Right lobe of liver (tissue), 6 donors: ENCODE data around the gene NR1I2. TPM values are rescaled to one million over a fixed set of nuclear protein-coding genes. Genes with fewer than 3 reads are reported as not detected.

Experiments
- ATAC-seq, 4 donors: fragments of 200-7000 bp; cut with Tn5 transposase; one replicate each; pipeline ENCODE4 v1.9.1; 2020; ENCODE audit warnings: mild to moderate bottlenecking in 4 of 4, moderate library complexity in 4 of 4
- DNase-seq, 3 donors: peaks; one replicate each; pipeline ENCODE4 v3.0.0-alpha.2; 2020
- H3K27ac ChIP-seq, 3 donors: fragments of 200-600 bp; one replicate each; pipeline ENCODE4 v1.8.0; 2022
- H3K27me3 ChIP-seq, 2 donors: fragments of 200-600 bp; one replicate each; pipeline ENCODE4 v1.8.0; 2022
- H3K36me3 ChIP-seq, 4 donors: fragments of 200-600 bp; sonication (generic) in 1 of 4; one replicate each; pipeline versions ENCODE4 v1.5.1 to v1.8.0; 2017 to 2022; ENCODE audit warnings: control low read depth in 1 of 4
- H3K4me1 ChIP-seq, 4 donors: fragments of 200-600 bp; sonication (generic) in 1 of 4; one replicate each; pipeline versions ENCODE4 v1.5.1 to v1.8.0; 2017 to 2022; ENCODE audit warnings: control low read depth in 1 of 4
- H3K4me3 ChIP-seq, 3 donors: fragments of 200-600 bp; one replicate each; pipeline ENCODE4 v1.8.0; 2022
- H3K9me3 ChIP-seq, 4 donors: fragments of 200-600 bp; sonication (generic) in 1 of 4; one replicate each; pipeline versions ENCODE4 v1.5.1 to v1.8.0; 2017 to 2022; ENCODE audit warnings: control low read depth in 1 of 4
- CTCF ChIP-seq, 4 donors: fragments of 200-600 bp in 3 of 4; fragments of 450-650 bp in 1 of 4; IDR thresholded peaks; one replicate each; pipeline versions ENCODE4 v1.5.1 to v1.8.0; 2016 to 2022; ENCODE audit warnings: antibody characterized with exemption in 4 of 4, mild to moderate bottlenecking in 2 of 4
- POLR2A ChIP-seq: fragments of 450-650 bp; IDR thresholded peaks from one replicate; pipeline ENCODE4 v1.6.1; 2017; ENCODE audit warnings: antibody characterized with exemption, mild to moderate bottlenecking
- WGBS: methylation state at CpG from one replicate; pipeline ENCODE4 v1.1.6; 2018; ENCODE audit warnings: low coverage, low lambda C conversion rate; ENCODE audit not compliant: insufficient coverage; ENCODE audit errors: missing lambda C conversion rate; 5-methylcytosine and 5-hydroxymethylcytosine counted together
- intact Hi-C, 2 donors: fragments of 100-400 bp; cut with DNase I; formaldehyde crosslinking; loops; one replicate each; pipeline versions ENCODE4 v1.11.2 to v1.14.1; 2022
- total RNA-seq, 6 experiments: library from RNA; depleted of rRNA in 2 of 6; stranded (reverse); fragments of >200 nt in 2 of 6; fragmentation: NEBNext Ultra II Directional in 3 of 6; extraction: Animal tissue kit (Norgen Biotek cat#: 25700) in 3 of 6; gene quantifications; one replicate each; pipeline versions ENCODE4 v1.1.0 to v1.2.4, GENCODE V29; 2016 to 2023
- donor health status: DM: no; HTN: yes; CAD: no.
- donor health status: DM: no; HTN: no; CAD: no.
- donor health status: DM: no; HTN: no; CAD: no.
- donor health status: DM: no; HTN: yes; CAD: no.
- donor health status: DM: no; HTN: yes; CAD: no.

NR1I2 gene
- total RNA-seq, 6 experiments from 2014 or later, result 24.9 to 188 (median 91.4) TPM

GRCh38 chr3:119849126-119849525 lies 67.2 kb downstream of the NR1I2 start:
- intact Hi-C loops, result no loop called here
- no peaks in the 10 kb centered on the region for H3K27me3 ChIP-seq
- H3K27ac ChIP-seq, result no peak overlapping the region
- no peaks in the 10 kb centered on the region for H3K4me1 ChIP-seq
- TF ChIP-seq CTCF (IDR thresholded peaks at IDR 0.05) (no peak), POLR2A (no peak)
- no peak overlapping the region for H3K4me3 ChIP-seq
- WGBS, result 100% methylated on average over 2 of the region's 2 CpGs
- H3K36me3 ChIP-seq, result no peaks in the 10 kb centered on the region
- ATAC-seq (no peak), DNase-seq (no peak)
- H3K9me3 ChIP-seq, result no peaks in the 10 kb centered on the region

- Histone ChIP-seq H3K4me3 (no peak overlapping the region), H3K4me1 (no peaks in the 10 kb centered on the region), H3K36me3 (peaks cover 0 to 4% (median 1%) of the 10 kb centered on the region in 4 donors), H3K9me3 (no peaks in the 10 kb centered on the region), H3K27me3 (no peaks in the 10 kb centered on the region), H3K27ac (no peak overlapping the region)
- DNase-seq (no peak), ATAC-seq (no peak)
- intact Hi-C loops, result no loop called here
- TF ChIP-seq POLR2A (no peak), CTCF (IDR thresholded peaks at IDR 0.05) (no peak)
- 96% methylated on average over 3 of the region's 3 CpGs for WGBS
Measured at GRCh38 chr3:119856695-119857094, 74.8 kb downstream of the NR1I2 start.

GRCh38 chr3:119858957-119859356 lies 77.1 kb downstream of the NR1I2 start:
- Histone ChIP-seq H3K4me3 (no peak overlapping the region), H3K27me3 (no peaks in the 10 kb centered on the region), H3K9me3 (no peaks in the 10 kb centered on the region), H3K27ac (no peak overlapping the region), H3K4me1 (no peaks in the 10 kb centered on the region), H3K36me3 (peaks cover 0 to 10% (median 4%) of the 10 kb centered on the region in 4 donors)
- 70% methylated on average over 2 of the region's 2 CpGs for WGBS
- TF ChIP-seq POLR2A (no peak), CTCF (IDR thresholded peaks at IDR 0.05) (no peak)
- DNase-seq (no peak), ATAC-seq (no peak)
- intact Hi-C loops, result no loop called here

- no peak overlapping the region for H3K4me3 ChIP-seq
- ATAC-seq (no peak), DNase-seq (no peak)
- H3K27me3 ChIP-seq, result no peaks in the 10 kb centered on the region
- intact Hi-C loops, result no loop called here
- no peaks in the 10 kb centered on the region for H3K9me3 ChIP-seq
- H3K36me3 ChIP-seq, result peaks cover 0 to 10% (median 4%) of the 10 kb centered on the region in 4 donors
- no peak overlapping the region for H3K27ac ChIP-seq
- H3K4me1 ChIP-seq, result no peaks in the 10 kb centered on the region
- 100% methylated on average over 2 of the region's 2 CpGs for WGBS
- TF ChIP-seq CTCF (IDR thresholded peaks at IDR 0.05) (no peak), POLR2A (no peak)
Measured at GRCh38 chr3:119859728-119860127, 77.8 kb downstream of the NR1I2 start.

GRCh38 chr3:119861681-119862080 lies 79.8 kb downstream of the NR1I2 start:
- intact Hi-C loops, result no loop called here
- Histone ChIP-seq H3K27me3 (no peaks in the 10 kb centered on the region), H3K36me3 (peaks cover 0 to 10% (median 4%) of the 10 kb centered on the region in 4 donors), H3K4me1 (no peaks in the 10 kb centered on the region), H3K4me3 (no peak overlapping the region), H3K27ac (no peak overlapping the region), H3K9me3 (no peaks in the 10 kb centered on the region)
- WGBS, result 63% methylated on average over 2 of the region's 2 CpGs
- no peak for TF ChIP-seq CTCF (IDR thresholded peaks at IDR 0.05)
- ATAC-seq (no peak), DNase-seq (no peak)
